GM13977 (cell line): ENCODE results near the gene MUC5AC.

Experiments used
- DNase-seq: peaks from one replicate; pipeline ENCODE4 v3.0.0; 2012; ENCODE audit warnings: low spot score
- CTCF ChIP-seq: IDR thresholded peaks from 2 replicates; pipeline ENCODE4 v1.5.1; 2012; ENCODE audit warnings: mild to moderate bottlenecking, control low read depth; ENCODE audit not compliant: insufficient read depth; ENCODE audit errors: extremely low read depth, missing control alignments
- in situ Hi-C: fragments of 300-500 bp; cut with MboI; formaldehyde crosslinking; loops from one replicate; pipeline ENCODE4 v1.12.0; 2022; ENCODE audit warnings: low sequenced_read_pairs, low pct_unique_long_range_greater_than_20kb, mixed read lengths, inconsistent platforms; ENCODE audit not compliant: unreplicated experiment

MUC5AC gene

GRCh38 chr11:1205121-1205986 is 47.6 kb downstream of the MUC5AC start:
- in situ Hi-C loops: no loop called here
- no peak for DNase-seq
- TF ChIP-seq CTCF: no peak

GRCh38 chr11:1205987-1206331 is 48.2 kb downstream of the MUC5AC start:
- DNase-seq: no peak
- TF ChIP-seq CTCF: no peak
- in situ Hi-C loops: no loop called here

- no peak for DNase-seq
- TF ChIP-seq CTCF: no peak
- in situ Hi-C loops: no loop called here
Observed at GRCh38 chr11:1206391-1207271, 48.9 kb downstream of the MUC5AC start.

GRCh38 chr11:1207401-1208143 is 49.8 kb downstream of the MUC5AC start:
- in situ Hi-C loops: no loop called here
- TF ChIP-seq CTCF: no peak
- no peak for DNase-seq

GRCh38 chr11:1208144-1208393 is 50.3 kb downstream of the MUC5AC start:
- in situ Hi-C loops: no loop called here
- no peak for TF ChIP-seq CTCF
- no peak for DNase-seq

- in situ Hi-C loops: no loop called here
Observed at GRCh38 chr11:1208394-1209261, 50.9 kb downstream of the MUC5AC start.

More at GRCh38 chr11:1208394-1209261, 50.9 kb downstream of the MUC5AC start:
- DNase-seq: no peak
- TF ChIP-seq CTCF: no peak
